DMS 273 (cell line): Measurements from ENCODE around the gene SCG2.
"Not testable (repeated sequence)": the region's sequence is repeated elsewhere in the genome, so short reads cannot be mapped to it uniquely, and the experiment has no call there.

Source experiments
- DNase-seq: peaks from one replicate; lab custom pipeline; 2025; ENCODE audit not compliant: unreplicated experiment; lab: John Stamatoyannopoulos, UW

The SCG2 gene

DNA sequence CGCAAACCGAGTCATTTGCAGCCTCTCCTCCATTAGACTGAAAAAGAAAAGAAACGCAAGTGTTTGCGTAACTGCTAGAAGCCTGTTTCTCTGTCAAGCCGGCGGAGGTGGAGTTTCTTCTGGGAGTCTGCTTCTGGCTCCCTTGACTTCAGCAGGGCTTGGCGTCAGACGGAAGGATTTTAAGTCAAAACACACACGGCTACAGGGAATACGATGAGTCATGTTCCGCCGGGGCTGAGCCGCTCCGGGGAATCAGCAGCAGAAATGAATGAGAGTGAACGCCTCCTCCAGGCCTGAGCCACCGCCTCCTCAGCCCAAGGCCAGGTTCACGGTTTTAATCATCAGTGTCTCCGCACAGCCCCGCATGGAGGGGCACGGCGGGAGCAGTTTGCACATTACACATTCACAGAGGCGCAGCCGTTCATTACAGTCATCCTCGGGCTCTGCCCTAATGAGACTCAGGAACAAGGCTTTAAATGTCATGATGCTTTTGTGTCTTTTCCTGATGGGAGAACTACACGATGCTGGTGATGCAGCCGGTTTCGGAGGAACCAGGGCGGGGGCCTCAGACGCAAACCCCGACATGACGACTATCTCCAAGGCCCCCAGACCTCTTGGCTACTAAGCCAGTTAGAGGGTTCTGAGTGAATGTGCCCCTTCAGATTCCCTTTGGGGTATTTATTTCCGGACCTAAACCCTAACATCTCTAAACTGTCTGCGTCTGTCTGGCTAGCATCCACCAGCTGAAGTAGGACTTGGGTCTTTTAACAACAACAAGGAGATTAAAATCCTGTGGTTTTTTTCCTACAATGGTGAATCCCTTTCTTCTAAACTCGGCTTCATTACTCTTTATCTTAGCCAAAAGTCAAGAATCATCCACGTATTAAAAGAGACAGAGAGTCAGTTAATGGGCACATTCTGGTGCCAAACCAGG, 11.1 kb upstream of the SCG2 start:
- DNase-seq, result peak; percentile 86

DNA sequence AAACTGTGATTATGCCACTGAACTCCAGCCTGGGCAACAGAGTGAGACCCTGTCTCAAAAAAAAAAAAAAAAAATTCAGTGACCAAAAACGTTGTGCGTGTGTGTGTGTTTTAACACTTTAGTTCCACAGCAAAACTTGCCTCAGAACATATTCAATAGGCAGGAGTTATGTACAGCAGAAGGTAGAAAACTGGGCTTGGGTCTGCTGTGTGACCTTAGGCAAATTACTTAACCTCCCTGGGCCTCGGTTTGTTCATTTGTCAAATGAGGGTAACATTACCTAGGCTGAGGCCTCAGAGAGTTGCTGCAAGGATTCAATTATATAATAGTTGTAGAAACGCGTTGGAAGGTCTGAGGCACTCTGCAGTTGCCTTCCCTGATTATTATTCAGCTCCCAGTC, 10.3 kb upstream of the SCG2 start:
- no peak for DNase-seq

DNA sequence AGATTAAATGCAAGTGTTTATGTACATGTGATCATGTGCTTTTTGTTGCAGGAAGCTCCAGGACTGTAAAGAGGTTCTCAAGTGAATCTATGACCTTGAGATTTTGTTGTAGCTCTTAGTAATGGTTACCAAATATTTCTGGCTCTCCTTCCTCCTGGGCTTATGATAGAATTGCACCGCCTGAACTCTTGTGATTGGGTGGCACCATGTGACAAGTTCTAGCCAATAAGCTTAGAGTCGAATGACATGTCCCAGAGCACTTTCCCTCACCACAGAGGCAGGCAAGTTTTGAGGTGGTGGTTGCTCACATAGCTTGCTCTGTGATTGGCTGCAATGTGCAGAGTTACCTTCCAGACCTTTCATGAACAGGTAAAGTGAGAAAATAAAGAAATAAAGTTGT, 8.9 kb upstream of the SCG2 start:
- DNase-seq, result no peak

GRCh38 chr2:223607476-223607875, 5.3 kb upstream of the SCG2 start:
- no peak for DNase-seq

- DNase-seq, result no peak
These were observed 4.8 kb upstream of the SCG2 start for GRCh38 chr2:223606946-223607345.

- DNase-seq, result no peak
These were observed 2.1 kb upstream of the SCG2 start for GRCh38 chr2:223604231-223604630.

- DNase-seq, result no peak
These were observed 811 bp upstream of the SCG2 start for GRCh38 chr2:223602972-223603371.

DNA sequence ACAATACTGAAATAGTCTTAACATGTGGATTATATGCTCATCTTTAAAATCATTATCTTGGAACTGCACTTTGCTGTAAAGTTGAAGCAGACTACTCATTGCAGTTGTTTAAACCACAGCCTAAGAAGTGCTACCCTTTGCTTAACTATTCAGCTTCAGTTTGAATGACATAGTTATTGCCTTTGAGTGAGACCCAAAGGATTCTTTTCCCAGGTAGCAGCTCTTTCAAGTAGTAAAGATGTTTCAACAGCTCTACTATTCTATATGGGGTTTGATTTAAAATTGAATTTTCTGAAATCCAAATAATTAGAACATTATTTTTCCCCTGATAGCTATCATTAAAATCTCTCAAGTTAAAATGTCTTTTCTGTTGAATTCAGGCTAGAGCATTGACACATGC, 1.1 kb downstream of the SCG2 start:
- DNase-seq, result no peak

- DNase-seq, result no peak
These were observed 2.4 kb downstream of the SCG2 start for GRCh38 chr2:223599640-223600380.

- DNase-seq, result peak; percentile 35
These were observed 3.0 kb downstream of the SCG2 start for GRCh38 chr2:223598994-223599639.

DNA sequence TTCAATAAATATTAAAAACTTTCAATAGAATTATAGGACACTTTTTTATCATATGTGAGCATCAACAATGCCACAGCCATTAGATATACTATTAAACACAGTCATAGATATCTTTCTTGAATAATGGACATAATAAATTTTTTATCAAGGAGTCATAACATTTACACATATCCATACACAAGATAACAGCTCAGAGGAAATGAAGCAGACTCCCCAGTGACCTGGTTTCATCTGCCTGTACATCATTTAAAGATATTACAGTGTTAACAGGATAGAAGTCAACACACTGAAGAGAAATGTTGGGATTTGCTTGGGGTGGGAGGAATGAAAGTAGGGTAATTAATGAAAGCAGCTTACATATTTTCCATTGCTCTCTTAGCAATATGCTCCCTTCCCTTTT, 5.1 kb downstream of the SCG2 start:
- no peak for DNase-seq

- DNase-seq, result no peak
These were observed 6.0 kb downstream of the SCG2 start for GRCh38 chr2:223596208-223596607.

DNA sequence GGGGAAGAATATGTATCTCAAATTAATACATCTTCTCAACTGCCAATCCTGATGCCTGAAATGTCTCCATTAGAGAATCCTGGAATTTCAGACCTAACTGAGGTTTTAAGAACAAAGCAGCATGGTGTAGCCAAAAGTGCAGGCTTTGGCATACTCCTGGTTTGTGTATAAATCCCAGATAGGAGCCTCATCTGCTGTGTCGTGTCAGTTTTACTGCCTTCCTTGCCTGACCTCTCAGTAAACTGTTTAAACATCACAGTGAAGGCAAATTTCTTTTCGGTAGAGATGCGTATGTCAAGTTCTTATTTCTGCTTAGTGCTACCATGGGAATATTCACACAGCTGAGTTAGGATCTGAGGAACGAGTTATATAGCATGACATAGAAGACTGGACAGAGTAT, 7.3 kb downstream of the SCG2 start:
- DNase-seq, result no peak

DNA sequence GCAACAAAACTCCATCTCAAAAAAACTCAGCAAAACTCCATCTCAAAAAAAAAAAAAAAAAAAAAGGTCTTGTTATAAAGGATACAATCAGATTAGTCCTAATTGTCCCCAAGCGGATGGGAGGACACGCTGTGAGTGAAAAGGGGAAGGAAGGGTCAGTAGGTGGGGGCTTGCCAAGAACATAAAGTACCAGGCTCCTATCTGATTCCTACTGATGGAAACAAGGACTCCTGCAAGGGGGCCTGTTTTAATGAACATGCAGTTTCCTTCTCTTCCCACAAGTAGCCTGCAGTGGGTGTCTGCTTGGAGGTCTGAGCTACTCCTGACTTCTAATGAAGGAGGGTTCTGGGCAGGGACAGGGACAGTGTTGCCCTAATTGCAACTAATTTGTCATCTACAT, 7.9 kb downstream of the SCG2 start:
- no peak for DNase-seq

GRCh38 chr2:223592689-223593088, 9.5 kb downstream of the SCG2 start:
- not testable (repeated sequence) for DNase-seq

DNA sequence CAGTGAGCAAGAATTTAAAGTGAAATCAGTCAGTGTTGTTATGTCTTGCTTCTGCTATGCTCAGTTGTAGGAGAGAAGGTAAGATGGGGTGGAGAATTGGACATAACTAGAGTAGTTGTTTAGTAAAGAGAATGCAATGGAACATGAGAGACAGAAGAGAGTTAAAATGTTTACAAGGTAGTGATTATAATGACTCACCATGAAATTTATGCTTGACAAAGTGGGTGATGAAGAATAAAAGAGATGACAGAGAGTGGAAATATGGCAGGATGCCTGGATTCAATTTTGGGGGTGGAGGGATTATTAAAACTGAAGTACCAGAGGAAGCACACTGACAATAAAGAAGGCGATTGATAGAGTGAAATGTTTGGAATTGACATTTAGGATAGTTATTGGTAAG, 10.6 kb downstream of the SCG2 start:
- no peak for DNase-seq

GRCh38 chr2:223590964-223591363, 11.2 kb downstream of the SCG2 start:
- no peak for DNase-seq

- DNase-seq, result no peak
These were observed 12.3 kb downstream of the SCG2 start for GRCh38 chr2:223589901-223590300.

GRCh38 chr2:223588251-223588650, 13.9 kb downstream of the SCG2 start:
- no peak for DNase-seq

- no peak for DNase-seq
These were observed 14.9 kb downstream of the SCG2 start for GRCh38 chr2:223587301-223587700.

- DNase-seq, result peak; percentile 38
These were observed 15.9 kb downstream of the SCG2 start for GRCh38 chr2:223586261-223586660.

DNA sequence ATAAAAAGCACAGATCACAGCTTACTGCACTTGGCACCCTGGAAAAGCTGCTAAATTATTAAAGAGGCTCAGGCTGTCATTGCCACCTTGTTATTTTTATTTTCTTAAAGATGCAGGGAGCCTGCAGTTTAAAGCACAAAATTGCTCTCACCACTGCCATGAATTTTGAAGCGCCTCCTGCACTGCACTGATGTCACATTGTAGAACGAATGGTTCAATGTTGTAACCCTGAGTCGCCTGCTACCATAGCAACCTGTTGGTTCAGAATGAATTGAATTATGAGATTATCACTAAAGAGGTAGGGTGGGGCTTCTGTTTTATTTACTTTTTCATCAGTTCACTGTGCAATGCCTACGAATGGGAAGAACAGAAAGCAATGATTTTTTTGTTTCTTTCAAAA, 16.5 kb downstream of the SCG2 start:
- peak; percentile 69 for DNase-seq
